GM18951 (cell line): Measurements from ENCODE around the gene SPAG17.

ENCODE experiments used
- POLR2A ChIP-seq: IDR thresholded peaks from 4 replicates; pipeline ENCODE4 v1.6.1; 2011; ENCODE audit warnings: mild to moderate bottlenecking; ENCODE audit not compliant: insufficient read length, insufficient read depth; ENCODE audit errors: extremely low read depth
- in situ Hi-C: fragments of 300-500 bp; cut with MboI; formaldehyde crosslinking; loops from one replicate; pipeline ENCODE4 v1.12.0; 2022; ENCODE audit warnings: low sequenced_read_pairs, mixed read lengths, inconsistent platforms; ENCODE audit not compliant: unreplicated experiment

Gene SPAG17

GRCh38 chr1:118185084-118185832, at the start of gene SPAG17:
TSS of gene SPAG17 (minus strand) at chr1:118185228. CDS start at chr1:118185157, 71 bp downstream.
- in situ Hi-C loops: no loop called here
- no peak for TF ChIP-seq POLR2A

GRCh38 chr1:118225471-118225870, 40.4 kb upstream of the SPAG17 start:
- no peak for TF ChIP-seq POLR2A
- in situ Hi-C loops: no loop called here

- in situ Hi-C loops: no loop called here
These were observed 38.4 kb upstream of the SPAG17 start for GRCh38 chr1:118223426-118223825.

GRCh38 chr1:118219438-118219837, 34.4 kb upstream of the SPAG17 start:
- no peak for TF ChIP-seq POLR2A

More at GRCh38 chr1:118223426-118223825, 38.4 kb upstream of the SPAG17 start:
- TF ChIP-seq POLR2A: no peak

GRCh38 chr1:118217141-118217838, 32.3 kb upstream of the SPAG17 start:
- TF ChIP-seq POLR2A: no peak
- in situ Hi-C loops: no loop called here

More at GRCh38 chr1:118219438-118219837, 34.4 kb upstream of the SPAG17 start:
- in situ Hi-C loops: no loop called here

- TF ChIP-seq POLR2A: no peak
- in situ Hi-C loops: no loop called here
These were observed 29.8 kb upstream of the SPAG17 start for GRCh38 chr1:118214866-118215265.

GRCh38 chr1:118210723-118211110, 25.7 kb upstream of the SPAG17 start:
- no peak for TF ChIP-seq POLR2A
- in situ Hi-C loops: no loop called here

- in situ Hi-C loops: no loop called here
These were observed 25.2 kb upstream of the SPAG17 start for GRCh38 chr1:118210051-118210722.

GRCh38 chr1:118209648-118210047, 24.6 kb upstream of the SPAG17 start:
- in situ Hi-C loops: no loop called here
- TF ChIP-seq POLR2A: no peak

More at GRCh38 chr1:118210051-118210722, 25.2 kb upstream of the SPAG17 start:
- TF ChIP-seq POLR2A: no peak

GRCh38 chr1:118206966-118207365, 21.9 kb upstream of the SPAG17 start:
- no peak for TF ChIP-seq POLR2A
- in situ Hi-C loops: no loop called here

GRCh38 chr1:118204648-118205047, 19.6 kb upstream of the SPAG17 start:
- in situ Hi-C loops: no loop called here

GRCh38 chr1:118204105-118204504, 19.1 kb upstream of the SPAG17 start:
- in situ Hi-C loops: no loop called here
- TF ChIP-seq POLR2A: no peak

More at GRCh38 chr1:118204648-118205047, 19.6 kb upstream of the SPAG17 start:
- TF ChIP-seq POLR2A: no peak

- in situ Hi-C loops: no loop called here
- TF ChIP-seq POLR2A: no peak
These were observed 17.1 kb upstream of the SPAG17 start for GRCh38 chr1:118202076-118202608.
